BE2C (cell line): ENCODE data around the gene CEP128.

Experiments used
- DNase-seq: peaks from one replicate; pipeline ENCODE4 v3.0.0-alpha.2; 2020
- H3K27me3 ChIP-seq: fragments of 250-450 bp; sonication (Bioruptor Pico); 2 replicates; pipeline ENCODE4 v1.5.1; 2020; ENCODE audit warnings: mild to moderate bottlenecking
- H3K36me3 ChIP-seq: fragments of 250-450 bp; sonication (Bioruptor Pico); 2 replicates; pipeline ENCODE4 v1.5.1; 2020; ENCODE audit warnings: mild to moderate bottlenecking
- H3K4me1 ChIP-seq: fragments of 250-450 bp; sonication (Bioruptor Pico); 2 replicates; pipeline ENCODE4 v1.5.1; 2020
- H3K4me3 ChIP-seq: 2 replicates; pipeline ENCODE4 v1.5.1; 2011; ENCODE audit warnings: low read depth, low read length
- H3K9me3 ChIP-seq: fragments of 250-450 bp; sonication (Bioruptor Pico); 2 replicates; pipeline ENCODE4 v1.5.1; 2020
- CTCF ChIP-seq: IDR thresholded peaks from 2 replicates; pipeline ENCODE4 v1.5.1; 2012; ENCODE audit warnings: mild to moderate bottlenecking, low read depth, low read length

The CEP128 gene

GRCh38 chr14:80498533-80498932 lies 443.0 kb downstream of the CEP128 start:
- Histone ChIP-seq H3K9me3 (no peaks in the 10 kb centered on the region), H3K4me1 (no peaks in the 10 kb centered on the region), H3K36me3 (no peaks in the 10 kb centered on the region), H3K4me3 (no peak overlapping the region), H3K27me3 (no peaks in the 10 kb centered on the region)
- no peak for TF ChIP-seq CTCF
- DNase-seq, result no peak

- Histone ChIP-seq H3K36me3 (no peaks in the 10 kb centered on the region), H3K4me3 (no peak overlapping the region), H3K27me3 (no peaks in the 10 kb centered on the region), H3K4me1 (no peaks in the 10 kb centered on the region), H3K9me3 (no peaks in the 10 kb centered on the region)
- no peak for TF ChIP-seq CTCF
- DNase-seq, result no peak
Measured at GRCh38 chr14:80496090-80496489, 445.4 kb downstream of the CEP128 start.

GRCh38 chr14:80494769-80495168 lies 446.8 kb downstream of the CEP128 start:
- Histone ChIP-seq H3K36me3 (no peaks in the 10 kb centered on the region), H3K9me3 (no peaks in the 10 kb centered on the region), H3K27me3 (no peaks in the 10 kb centered on the region), H3K4me3 (no peak overlapping the region), H3K4me1 (no peaks in the 10 kb centered on the region)
- DNase-seq, result no peak
- TF ChIP-seq CTCF, result no peak

GRCh38 chr14:80493620-80494019 lies 447.9 kb downstream of the CEP128 start:
- H3K4me1 ChIP-seq, result no peaks in the 10 kb centered on the region
- no peaks in the 10 kb centered on the region for H3K9me3 ChIP-seq
- no peak for TF ChIP-seq CTCF
- no peak for DNase-seq
- H3K4me3 ChIP-seq, result no peak overlapping the region
- no peaks in the 10 kb centered on the region for H3K36me3 ChIP-seq
- H3K27me3 ChIP-seq, result no peaks in the 10 kb centered on the region

GRCh38 chr14:80491650-80492049 lies 449.9 kb downstream of the CEP128 start:
- H3K4me3 ChIP-seq, result no peak overlapping the region
- no peaks in the 10 kb centered on the region for H3K9me3 ChIP-seq
- TF ChIP-seq CTCF, result no peak
- H3K36me3 ChIP-seq, result no peaks in the 10 kb centered on the region
- no peaks in the 10 kb centered on the region for H3K27me3 ChIP-seq
- no peak for DNase-seq
- H3K4me1 ChIP-seq, result no peaks in the 10 kb centered on the region

GRCh38 chr14:80491131-80491530 lies 450.4 kb downstream of the CEP128 start:
- no peaks in the 10 kb centered on the region for H3K4me1 ChIP-seq
- DNase-seq, result no peak
- H3K4me3 ChIP-seq, result no peak overlapping the region
- no peaks in the 10 kb centered on the region for H3K9me3 ChIP-seq
- H3K27me3 ChIP-seq, result no peaks in the 10 kb centered on the region
- no peaks in the 10 kb centered on the region for H3K36me3 ChIP-seq
- no peak for TF ChIP-seq CTCF
